A673 (cell line): ENCODE results near the gene CACNA2D3. TPM values are rescaled to one million over a fixed set of nuclear protein-coding genes. Genes with fewer than 3 reads are reported as not detected.

ENCODE experiments used
- BruUV-seq: library from RNA; stranded (reverse); fragments of 400-500 nt; replicated peaks from 2 replicates; lab custom pipeline; 2021; lab: Mats Ljungman, UMichigan
- CTCF ChIA-PET: fragments of 300-600 bp; sonication (Branson Sonifier 250); formaldehyde crosslinking; loops from one replicate; lab custom pipeline; 2022; ENCODE audit warnings: antibody characterized with exemption; lab: Charles Lee
- POLR2A ChIA-PET: fragments of 300-600 bp; sonication (Branson Sonifier 250); formaldehyde crosslinking; loops from one replicate; lab custom pipeline; 2022; ENCODE audit warnings: antibody characterized with exemption; ENCODE audit not compliant: low non-redundant PET; lab: Charles Lee
- DNase-seq: peaks from one replicate; pipeline ENCODE4 v3.0.0-alpha.2; 2015; ENCODE audit warnings: low spot score
- H3K27ac ChIP-seq: fragments of 200-600 bp; sonication (generic); 2 replicates; pipeline ENCODE4 v1.5.1; 2016; ENCODE audit warnings: mixed run types, low read depth, mild to moderate bottlenecking, mixed read lengths, antibody characterized with exemption, low read length; ENCODE audit not compliant: poor library complexity, severe bottlenecking
- H3K27me3 ChIP-seq: fragments of 200-600 bp; sonication (generic); replicated peaks from 2 replicates; pipeline ENCODE4 v1.6.1; 2017; ENCODE audit warnings: mixed run types, low read depth, mild to moderate bottlenecking, mixed read lengths, antibody characterized with exemption, low read length; ENCODE audit not compliant: insufficient read depth, poor library complexity
- H3K36me3 ChIP-seq: fragments of 200-600 bp; sonication (generic); 2 replicates; pipeline ENCODE4 v1.6.1; 2016; ENCODE audit warnings: mixed run types, mild to moderate bottlenecking, mixed read lengths, antibody characterized with exemption, low read length; ENCODE audit not compliant: insufficient read depth, poor library complexity, severe bottlenecking
- H3K4me1 ChIP-seq: fragments of 200-600 bp; sonication (generic); 2 replicates; pipeline ENCODE4 v1.6.1; 2017; ENCODE audit warnings: mixed run types, mild to moderate bottlenecking, mixed read lengths, antibody characterized with exemption, low read length; ENCODE audit not compliant: insufficient read depth, poor library complexity, severe bottlenecking
- H3K4me3 ChIP-seq: fragments of 200-600 bp; sonication (generic); 2 replicates; pipeline ENCODE4 v1.5.1; 2016; ENCODE audit warnings: low read depth, mixed run types, mild to moderate bottlenecking, mixed read lengths, low read length; ENCODE audit not compliant: poor library complexity, severe bottlenecking
- H3K9me3 ChIP-seq: fragments of 200-600 bp; sonication (generic); 2 replicates; pipeline ENCODE4 v1.6.1; 2016; ENCODE audit warnings: mixed run types, low read depth, mild to moderate bottlenecking, mixed read lengths, antibody characterized with exemption, low read length; ENCODE audit not compliant: poor library complexity, severe bottlenecking
- CTCF ChIP-seq: fragments of 300-800, 200-600 bp; sonication (generic); conservative IDR thresholded peaks from 2 replicates; pipeline ENCODE4 v1.5.1; 2017; ENCODE audit warnings: low read depth, mild to moderate bottlenecking, antibody characterized with exemption, low read length, moderate library complexity, mixed read lengths
- EZH2 ChIP-seq: fragments of 200-600 bp; sonication (generic); IDR thresholded peaks from 2 replicates; pipeline ENCODE4 v1.6.1; 2017; ENCODE audit warnings: borderline replicate concordance, low read depth, mild to moderate bottlenecking, mixed read lengths, antibody characterized with exemption, low read length; ENCODE audit not compliant: poor library complexity, severe bottlenecking
- intact Hi-C: fragments of 100-400 bp; cut with micrococcal nuclease; formaldehyde crosslinking; loops from one replicate; pipeline ENCODE4 v1.10.0; 2022; ENCODE audit not compliant: unreplicated experiment
- total RNA-seq: library from RNA; stranded (reverse); gene quantifications from 2 replicates; pipeline ENCODE4 v1.2.3, GENCODE V29; 2021

CACNA2D3 gene
- total RNA-seq, 1 experiment from 2014 or later, result not detected

GRCh38 chr3:54535619-54536018 is 413.3 kb downstream of the CACNA2D3 start:
- Histone ChIP-seq H3K4me1 (no peaks in the 10 kb centered on the region), H3K27me3 (no peaks in the 10 kb centered on the region), H3K9me3 (no peaks in the 10 kb centered on the region), H3K4me3 (no peak overlapping the region), H3K36me3 (no peaks in the 10 kb centered on the region), H3K27ac (no peak overlapping the region)
- intact Hi-C loops, result no loop called here
- BruUV-seq, result no TSS peak
- TF ChIP-seq CTCF (no peak), EZH2 (no peak)
- ChIA-PET CTCF (no interaction called here), POLR2A (no interaction called here)
- DNase-seq, result no peak

- CTCF ChIA-PET, result no interaction called here
Measured at GRCh38 chr3:54536450-54536849, 414.1 kb downstream of the CACNA2D3 start.

GRCh38 chr3:54537506-54537905 is 415.2 kb downstream of the CACNA2D3 start:
- Histone ChIP-seq H3K4me3 (no peak overlapping the region), H3K36me3 (no peaks in the 10 kb centered on the region), H3K27ac (no peak overlapping the region), H3K27me3 (no peaks in the 10 kb centered on the region), H3K9me3 (no peaks in the 10 kb centered on the region), H3K4me1 (no peaks in the 10 kb centered on the region)
- no peak for DNase-seq
- no TSS peak for BruUV-seq
- intact Hi-C loops, result no loop called here
- ChIA-PET POLR2A (no interaction called here), CTCF (no interaction called here)
- TF ChIP-seq CTCF, result no peak
- no peak for TF ChIP-seq EZH2

More at GRCh38 chr3:54536450-54536849, 414.1 kb downstream of the CACNA2D3 start:
- H3K4me3 ChIP-seq, result no peak overlapping the region
- H3K27me3 ChIP-seq, result no peaks in the 10 kb centered on the region
- intact Hi-C loops, result no loop called here
- DNase-seq, result no peak
- POLR2A ChIA-PET, result no interaction called here
- TF ChIP-seq CTCF (no peak), EZH2 (no peak)
- H3K9me3 ChIP-seq, result no peaks in the 10 kb centered on the region
- H3K4me1 ChIP-seq, result no peaks in the 10 kb centered on the region
- no peaks in the 10 kb centered on the region for H3K36me3 ChIP-seq
- no peak overlapping the region for H3K27ac ChIP-seq
- no TSS peak for BruUV-seq
